Activated gamma-delta T cell treated with Interleukin-2 at 50 U/mL for 16 hours (primary cell): Measurements from ENCODE around the gene ALS2CL.
"Not testable (repeated sequence)": the region's sequence is repeated elsewhere in the genome, so short reads cannot be mapped to it uniquely, and the experiment has no call there.

Experiments
- DNase-seq: peaks from one replicate; pipeline ENCODE4 v3.0.0-alpha.2; 2020

The ALS2CL gene, protein sequence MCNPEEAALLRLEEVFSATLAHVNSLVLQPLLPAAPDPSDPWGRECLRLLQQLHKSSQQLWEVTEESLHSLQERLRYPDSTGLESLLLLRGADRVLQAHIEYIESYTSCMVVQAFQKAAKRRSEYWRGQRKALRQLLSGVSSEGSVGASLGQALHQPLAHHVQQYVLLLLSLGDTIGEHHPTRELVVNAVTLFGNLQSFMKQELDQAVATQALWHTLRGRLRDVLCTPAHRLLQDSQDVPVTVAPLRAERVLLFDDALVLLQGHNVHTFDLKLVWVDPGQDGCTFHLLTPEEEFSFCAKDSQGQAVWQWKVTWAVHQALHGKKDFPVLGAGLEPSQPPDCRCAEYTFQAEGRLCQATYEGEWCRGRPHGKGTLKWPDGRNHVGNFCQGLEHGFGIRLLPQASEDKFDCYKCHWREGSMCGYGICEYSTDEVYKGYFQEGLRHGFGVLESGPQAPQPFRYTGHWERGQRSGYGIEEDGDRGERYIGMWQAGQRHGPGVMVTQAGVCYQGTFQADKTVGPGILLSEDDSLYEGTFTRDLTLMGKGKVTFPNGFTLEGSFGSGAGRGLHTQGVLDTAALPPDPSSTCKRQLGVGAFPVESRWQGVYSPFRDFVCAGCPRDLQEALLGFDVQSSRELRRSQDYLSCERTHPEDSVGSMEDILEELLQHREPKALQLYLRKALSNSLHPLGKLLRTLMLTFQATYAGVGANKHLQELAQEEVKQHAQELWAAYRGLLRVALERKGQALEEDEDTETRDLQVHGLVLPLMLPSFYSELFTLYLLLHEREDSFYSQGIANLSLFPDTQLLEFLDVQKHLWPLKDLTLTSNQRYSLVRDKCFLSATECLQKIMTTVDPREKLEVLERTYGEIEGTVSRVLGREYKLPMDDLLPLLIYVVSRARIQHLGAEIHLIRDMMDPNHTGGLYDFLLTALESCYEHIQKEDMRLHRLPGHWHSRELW

DNA sequence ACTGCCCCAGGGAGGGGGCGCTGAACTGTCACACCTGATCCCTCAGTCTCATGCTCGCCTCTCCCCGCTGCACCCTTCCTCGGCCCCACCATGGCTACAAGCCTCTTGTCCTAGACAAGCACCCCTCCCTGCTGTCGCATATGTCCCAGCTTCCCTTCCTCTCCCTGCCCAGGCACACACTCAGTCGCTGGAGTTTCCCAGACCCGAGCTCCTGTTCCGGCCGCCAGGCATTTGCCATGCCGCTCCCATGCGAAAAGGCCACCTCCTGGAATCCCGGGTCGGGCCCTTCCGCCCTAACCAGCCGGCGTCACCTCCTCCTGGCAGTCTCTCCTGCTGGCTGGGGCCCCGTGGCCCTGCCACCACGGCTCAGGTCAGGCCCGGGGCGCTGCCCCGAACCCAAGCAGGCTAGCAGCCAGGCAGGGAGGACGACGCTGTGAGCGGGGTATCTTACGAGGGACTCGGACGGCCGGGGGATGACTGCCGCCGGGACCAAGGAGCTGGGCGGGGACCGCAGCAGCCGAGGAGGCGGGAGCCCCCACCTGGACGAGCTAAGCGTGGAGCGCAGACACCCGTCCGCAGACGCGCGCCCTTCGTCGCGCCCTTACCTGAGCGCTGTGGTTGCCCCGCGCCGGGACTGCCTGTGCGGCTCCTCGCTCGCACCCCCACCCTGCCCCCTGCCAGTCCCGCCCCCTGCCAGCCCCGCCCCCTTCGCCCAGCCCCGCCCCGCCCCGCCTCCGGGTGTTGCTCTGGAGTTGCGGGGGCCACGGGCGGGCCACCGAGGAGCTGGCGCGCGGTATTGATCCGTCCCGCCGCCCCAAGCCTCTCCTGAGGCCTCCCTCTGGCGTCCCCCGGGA, at the start of gene ALS2CL:
Gene ALS2CL (minus strand): TSS at position 642 of the 854 bp plus-strand sequence. CDS start 4,239 bp downstream, outside the sequence.
- DNase-seq = peak; percentile 65

DNA sequence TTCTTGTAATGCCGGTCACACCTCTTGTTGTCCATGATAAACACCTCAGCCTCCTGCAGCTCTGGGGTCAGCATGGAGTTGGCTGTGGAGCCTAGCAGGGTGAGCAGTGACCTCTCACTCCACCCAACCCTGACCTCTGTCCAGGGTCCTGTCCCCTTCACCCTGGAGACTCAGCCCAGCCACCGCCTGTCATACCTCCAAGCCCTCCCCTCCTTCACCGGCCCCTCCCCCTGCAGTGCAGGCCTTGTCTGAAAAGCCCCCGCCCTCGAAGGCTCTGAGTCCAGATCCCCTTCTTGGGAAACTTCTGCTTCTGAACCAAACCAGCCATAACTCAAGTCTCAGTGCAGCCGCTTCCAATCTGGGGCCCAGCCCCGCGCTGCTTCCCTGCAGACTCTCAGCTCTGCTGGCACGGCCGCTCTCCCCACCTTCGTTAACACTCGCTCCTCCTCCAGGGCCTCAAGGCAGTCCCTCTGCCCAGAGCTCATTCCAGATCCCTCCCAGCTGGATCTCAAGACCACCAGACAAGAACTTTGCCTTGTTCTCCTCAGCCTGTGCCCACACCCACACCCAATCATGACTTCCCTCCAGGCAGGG, 49.6 kb upstream of the ALS2CL start:
- no peak for DNase-seq

DNA sequence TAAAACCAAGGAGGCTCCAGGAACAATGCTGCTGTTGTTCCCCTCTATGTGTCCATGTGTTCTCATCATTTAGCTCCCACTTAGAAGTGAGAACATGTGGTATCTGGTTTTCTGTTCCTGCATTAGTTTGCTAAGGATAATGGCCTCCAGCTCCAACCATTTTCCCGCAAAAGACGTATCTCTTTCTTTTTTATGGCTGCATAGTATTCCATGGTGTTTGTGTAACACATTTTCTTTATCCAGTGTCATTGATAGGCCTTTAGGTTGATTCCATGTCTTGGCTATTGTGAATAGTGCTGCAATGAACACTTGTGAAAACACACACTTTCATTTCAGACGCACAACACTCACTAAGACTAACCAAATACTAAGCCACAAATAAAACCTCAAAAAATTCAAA, 46.1 kb upstream of the ALS2CL start:
- DNase-seq = not testable (repeated sequence)

DNA sequence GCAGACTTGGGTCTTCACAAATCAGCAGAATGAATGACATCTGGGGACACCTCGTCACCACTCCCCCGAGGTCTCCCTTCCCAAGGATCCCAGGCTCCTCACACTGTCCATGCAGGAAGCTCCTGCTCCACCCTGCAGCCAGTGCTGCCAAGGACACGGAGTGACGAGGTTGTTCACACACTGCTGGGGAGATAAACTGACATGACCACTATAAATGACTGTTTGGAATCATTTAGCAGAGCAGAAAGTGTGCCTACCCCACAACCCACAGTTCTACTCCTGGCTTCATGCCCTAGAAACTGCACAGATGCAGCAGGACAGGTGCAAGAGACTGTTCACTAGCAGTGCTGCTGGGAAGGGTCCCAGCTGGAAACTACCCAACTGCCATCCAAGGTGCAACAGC, 43.9 kb upstream of the ALS2CL start:
- no peak for DNase-seq

DNA sequence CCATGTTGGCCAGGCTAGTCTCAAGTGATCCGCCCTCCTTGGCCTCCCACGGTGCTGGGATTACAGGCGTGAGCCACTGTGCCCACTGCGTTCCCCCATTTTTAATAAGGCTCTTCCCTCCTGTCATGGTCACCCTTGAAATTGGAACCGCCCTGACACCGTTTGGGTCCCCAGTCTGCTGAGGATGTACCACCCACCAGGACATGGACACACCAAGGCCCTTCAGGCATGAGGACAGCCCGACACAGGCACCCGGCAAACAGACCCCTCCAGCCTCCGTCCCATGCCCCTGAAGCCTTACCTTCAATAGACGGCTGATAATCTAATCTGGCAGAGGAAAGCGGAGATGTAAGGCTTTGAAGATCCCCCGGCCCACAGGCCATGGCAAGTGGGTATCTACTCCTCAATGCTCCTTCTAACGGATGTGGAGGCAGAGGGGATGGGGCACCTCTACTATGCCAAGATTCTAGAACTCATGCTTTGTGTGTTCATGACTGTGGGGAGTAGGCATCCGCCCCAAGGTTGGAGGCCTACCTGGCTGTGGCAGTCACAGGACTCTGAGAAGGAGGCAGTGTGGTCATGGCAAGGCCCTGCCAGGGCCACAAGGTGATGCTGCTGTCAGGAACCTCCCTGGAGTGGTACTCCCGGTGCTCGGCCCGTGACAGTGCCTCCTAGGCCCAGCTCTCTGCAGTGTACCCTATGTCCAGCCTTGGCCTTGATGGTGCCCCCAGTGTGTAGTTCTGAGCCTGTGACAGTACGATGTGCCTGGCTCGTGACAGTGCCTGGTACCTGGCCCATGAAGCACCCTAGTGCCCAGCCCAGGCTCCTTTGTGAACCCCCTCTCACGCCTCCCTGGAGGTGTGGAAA, 42.8 kb upstream of the ALS2CL start:
- no peak for DNase-seq

DNA sequence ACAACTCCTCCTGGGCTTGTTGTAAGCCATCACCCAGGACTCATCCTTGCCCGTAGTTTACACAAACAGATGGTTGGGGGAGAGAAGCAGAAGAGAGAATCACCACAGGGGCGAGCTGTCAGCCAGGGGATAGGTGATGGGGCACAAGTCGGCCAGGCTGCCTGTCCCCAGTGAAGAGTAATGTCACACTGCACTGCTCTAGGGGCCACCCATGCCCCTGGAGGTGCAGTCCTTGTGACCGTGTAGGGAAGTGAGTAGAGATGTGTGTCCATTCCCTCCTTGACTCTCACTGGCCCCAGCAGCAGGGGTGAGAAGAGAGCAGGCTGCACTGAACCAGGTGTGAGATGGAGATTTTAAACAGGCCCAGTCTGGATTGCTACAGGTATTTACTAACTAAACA, 41.3 kb upstream of the ALS2CL start:
- DNase-seq = no peak

DNA sequence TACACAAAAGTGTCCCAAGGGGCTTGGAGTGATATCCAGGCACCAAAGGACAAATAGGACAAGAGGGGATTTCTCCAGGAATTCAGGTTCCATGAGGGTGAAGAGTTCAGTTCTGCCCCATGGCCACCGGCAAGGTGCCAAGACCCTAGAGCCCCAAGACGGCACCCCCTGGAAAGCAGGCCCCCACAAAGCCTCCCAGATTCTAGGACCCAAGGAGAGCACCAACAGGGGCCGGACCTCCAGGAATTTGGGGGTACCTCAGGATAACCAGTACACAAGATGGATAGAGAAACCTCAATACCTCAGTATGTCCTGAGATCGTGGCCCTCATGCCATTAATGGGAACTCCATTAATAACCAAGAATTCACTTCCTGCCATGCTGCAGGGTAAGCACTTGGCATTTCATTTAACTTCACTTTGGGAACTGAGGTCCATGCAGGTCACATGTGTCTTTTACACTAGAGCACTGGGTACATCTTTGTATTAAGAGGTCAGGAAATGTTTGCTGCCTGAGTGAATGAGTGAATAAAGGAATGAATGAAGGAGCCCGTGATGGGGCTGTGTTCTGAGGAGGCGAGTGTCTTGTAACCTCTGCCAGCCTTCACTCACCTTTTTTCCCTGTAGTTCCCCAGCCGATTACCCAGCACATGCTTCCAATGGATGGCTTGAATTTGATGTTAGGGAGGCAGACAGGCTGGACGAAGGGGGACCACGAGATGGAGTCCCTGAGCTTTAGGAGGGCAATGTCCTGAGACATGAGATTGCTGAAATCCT, 39.7 kb upstream of the ALS2CL start:
- DNase-seq = no peak

DNA sequence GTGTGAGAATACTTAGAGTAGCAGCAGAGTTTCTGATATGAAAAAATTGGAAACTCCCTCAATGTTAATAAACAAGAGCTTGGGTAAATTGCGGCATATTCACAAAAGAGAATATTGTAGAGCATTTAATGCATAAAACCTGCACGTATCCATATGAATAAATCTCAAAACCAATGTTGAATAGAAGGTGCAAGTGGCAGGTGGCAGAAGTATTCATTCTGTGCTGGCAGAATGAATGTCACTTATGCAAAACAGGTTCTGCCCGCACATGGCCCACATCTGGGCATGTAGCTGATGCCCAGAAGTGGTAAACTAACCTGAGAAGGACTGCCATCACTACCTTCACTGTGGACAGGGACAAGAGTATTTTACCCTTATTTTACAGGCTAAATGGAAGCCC, 38.3 kb upstream of the ALS2CL start:
- no peak for DNase-seq

DNA sequence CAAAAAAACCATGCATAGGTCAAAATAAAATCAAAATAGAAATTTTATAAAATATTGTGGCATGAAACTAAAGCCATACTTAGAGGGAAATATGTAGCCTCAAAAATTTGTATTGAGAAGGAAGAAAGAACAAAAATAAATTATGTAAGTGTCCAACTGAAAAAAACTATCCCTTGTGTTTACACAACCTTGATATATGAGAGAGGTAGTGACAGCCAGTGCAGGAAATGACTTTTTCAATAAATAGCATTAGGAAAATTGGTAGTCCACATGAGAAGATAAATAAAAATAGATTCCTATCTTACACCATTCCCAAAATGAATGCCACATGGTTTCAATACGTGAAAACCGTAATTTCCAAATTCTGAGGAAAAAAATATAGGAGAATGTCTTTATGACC, 37.3 kb upstream of the ALS2CL start:
- no peak for DNase-seq

DNA sequence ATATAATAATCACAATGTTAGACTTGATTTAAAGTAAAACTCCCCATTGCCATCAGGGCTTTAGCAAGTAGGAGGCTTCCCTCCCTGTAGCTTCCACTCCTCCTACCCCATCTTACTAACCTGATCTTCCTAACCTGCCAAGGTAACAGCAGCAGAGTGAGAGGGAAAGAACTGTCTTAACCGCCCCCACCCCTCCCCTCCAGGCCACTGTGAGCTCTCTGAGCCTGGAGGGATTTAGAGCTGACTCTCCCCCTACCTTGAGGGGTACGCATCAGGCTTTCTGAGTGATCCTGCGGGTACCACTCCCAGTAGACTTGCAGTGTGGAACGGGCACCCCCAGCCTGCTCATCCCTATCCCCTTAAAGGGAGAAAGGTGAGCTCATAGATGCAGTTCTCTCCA, 35.6 kb upstream of the ALS2CL start:
- DNase-seq = no peak

DNA sequence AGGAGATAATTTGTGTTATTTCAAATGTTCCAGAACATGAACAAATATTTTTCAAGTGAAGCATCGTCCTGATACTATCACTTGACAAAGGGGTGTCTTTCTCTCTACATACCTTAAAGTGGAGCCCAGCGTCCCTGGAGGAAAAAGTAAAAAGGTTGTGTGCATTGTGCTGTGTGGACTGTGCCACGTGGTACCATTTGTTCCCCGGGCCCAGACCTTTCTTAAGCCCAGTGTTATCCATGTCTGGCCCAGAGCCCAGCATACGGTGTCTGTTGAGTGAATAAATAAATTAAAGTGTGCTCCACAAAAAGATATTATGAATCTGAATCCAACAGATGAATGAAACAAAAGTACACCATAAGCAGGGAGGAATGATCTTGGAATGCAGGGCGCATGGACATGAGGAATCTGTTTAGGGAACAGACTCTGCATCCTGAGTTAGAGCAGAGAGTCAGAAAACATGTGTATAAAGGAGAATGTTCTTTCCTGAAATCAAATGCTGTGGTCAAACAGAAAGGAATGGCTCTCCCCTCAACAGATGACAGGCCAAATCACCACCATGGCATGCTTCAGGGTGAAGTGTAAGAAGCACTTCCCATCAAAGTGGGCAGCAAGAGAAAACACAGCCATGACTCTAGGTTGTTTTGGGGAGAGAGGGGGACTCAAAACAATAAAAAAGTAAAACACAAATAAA, 32.3 kb upstream of the ALS2CL start:
- no peak for DNase-seq

DNA sequence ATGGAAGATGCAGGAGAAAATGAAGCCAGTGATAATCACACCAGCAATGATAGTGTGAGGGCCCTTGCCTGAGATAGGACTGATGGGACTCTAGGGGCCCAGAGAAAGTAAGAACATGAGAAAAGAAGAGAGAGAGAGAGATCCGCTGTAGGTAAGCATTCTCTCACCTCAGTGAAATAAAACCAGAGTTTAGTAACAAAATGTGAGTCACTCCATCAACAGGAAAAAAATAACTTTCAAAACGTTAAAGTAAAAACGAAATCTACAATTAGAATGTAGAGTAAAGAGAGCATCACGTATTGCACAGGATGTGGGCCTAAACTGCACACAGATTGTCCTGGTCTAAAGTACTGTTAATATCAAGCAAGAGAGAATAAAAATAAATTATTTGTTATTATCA, 30.9 kb upstream of the ALS2CL start:
- no peak for DNase-seq

DNA sequence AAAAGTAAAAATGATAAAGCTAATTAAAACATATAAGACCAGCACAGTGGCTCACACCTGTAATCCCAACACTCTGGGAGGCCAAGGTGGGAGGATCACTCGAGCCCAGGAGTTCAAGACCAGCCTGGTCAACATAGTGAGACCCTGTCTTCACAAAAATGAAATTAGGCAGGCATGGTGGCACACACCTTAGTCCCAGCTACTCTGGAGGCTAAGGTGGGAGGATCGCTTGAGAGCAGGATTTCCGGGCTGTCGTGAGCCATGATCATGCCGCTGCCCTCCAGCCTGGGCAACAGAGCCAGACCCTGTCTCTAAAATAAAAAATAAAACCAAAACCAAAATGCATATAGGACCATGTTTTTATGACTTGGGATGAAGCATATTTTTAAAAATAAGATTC, 29.0 kb upstream of the ALS2CL start:
- no peak for DNase-seq

DNA sequence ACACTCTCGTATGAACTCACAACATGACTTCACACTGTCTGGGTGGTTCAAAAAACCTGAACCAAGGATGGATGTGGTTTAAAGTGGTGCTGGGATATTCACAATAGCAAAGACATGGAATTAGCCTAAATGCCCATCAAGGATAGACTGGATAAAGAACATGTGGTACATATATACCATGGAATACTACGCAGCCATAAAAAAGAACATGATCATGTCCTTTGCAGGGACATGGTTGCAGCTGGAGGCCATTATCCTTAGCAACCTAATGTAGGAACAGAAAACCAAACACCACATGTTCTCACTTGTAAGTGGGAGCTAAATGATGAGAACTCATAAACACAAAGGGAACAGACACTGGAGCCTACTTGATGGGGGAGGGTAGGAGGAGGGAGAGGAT, 27.5 kb upstream of the ALS2CL start:
- no peak for DNase-seq

DNA sequence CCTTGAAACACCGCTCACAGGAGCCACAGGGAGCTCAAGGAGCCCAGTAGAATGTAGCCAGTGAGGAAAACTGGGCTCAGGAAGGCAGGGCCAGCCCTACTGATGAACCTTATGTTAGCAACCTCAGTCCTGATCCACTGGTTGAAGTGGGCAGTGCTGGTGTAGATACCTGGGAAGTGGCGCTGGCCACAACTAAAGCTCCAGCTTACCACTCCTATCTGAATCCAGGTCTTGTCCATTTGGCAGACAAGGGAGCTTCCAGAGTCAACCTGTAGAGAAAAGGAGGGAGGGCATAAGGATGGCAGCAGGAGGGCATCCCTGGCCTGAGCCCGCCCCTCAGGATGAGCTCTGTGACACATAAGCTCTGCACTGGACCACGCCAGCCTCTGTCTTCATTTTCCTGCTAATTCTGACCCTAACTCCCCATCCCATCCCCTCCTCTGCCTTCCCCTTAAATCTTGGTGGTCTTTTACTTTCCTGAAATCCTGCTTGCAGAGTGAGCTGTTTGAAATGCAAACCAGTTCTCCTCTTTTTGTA, 26.3 kb upstream of the ALS2CL start:
- no peak for DNase-seq

DNA sequence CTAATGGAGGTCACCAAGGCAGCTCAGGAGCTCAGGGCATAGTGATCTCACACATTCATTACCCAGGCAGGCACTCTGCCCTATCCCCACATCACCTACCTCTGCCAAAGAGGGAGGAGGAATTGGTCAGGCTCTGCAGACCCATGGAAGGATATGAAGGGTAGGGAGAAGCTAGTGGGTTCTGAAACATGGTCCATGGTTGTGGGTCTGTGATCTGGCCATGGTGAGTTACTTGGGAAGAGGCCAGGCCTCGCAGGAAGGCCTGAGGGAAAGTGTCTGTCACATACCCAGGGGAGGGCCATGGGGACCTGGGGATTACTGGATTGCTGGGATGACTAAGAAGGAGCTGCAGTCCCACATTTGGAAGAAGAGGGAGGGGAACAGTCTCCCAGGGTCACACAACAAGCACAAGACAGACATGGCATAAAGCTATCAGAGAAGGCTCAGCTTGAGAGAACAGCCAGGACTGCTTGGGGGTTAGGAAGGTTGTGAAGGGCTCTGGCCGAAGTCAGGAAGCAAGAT, 25.6 kb upstream of the ALS2CL start:
- DNase-seq = no peak

DNA sequence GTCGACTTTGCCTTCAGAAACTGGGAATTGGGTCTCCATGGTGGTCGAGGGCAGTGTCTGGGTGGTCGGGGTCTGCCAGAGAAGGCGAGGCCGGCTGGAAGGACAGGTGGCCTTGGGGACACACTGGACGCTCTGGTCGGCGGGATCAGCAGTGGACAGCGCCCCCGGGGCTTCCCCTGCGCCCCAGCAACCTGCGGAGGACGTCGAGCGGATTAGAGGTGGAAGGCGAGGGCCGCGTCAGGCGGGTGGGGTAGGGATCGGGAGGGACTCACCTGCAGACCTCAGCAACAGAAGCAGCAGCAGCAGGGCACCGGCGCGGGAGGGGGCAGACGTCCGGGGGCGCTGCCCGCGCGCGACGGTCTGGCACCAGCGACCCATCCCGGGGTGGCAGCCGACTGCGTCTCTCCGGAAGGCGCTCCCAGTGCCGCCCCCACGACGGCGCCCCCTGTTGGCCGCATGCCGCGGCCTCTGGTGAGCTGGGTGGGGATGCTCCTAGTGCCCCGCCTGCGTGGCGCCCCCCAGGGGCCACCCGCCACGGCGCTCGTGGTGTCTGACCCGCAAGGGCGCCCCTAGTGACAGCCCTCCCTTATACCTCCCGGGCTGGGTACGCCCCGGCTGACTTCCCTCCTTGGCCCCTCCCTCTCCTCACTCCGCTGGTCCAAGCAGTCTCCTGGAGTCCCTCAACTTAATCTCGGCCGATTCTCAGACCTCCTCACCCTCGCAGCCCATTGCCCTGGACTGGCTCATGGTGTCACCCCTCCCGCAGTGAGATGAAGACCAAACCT, 24.2 kb upstream of the ALS2CL start, which contains the start of gene PRSS50:
Gene PRSS50 (minus strand): TSS at position 423 of the 785 bp plus-strand sequence. CDS start 45 bp downstream, at position 378.
- no peak for DNase-seq
